GM12874 (cell line): ENCODE data around the gene NPBWR2.

Experiments
- TF ChIP-seq, protein P1 (sequence below): IDR thresholded peaks from 2 replicates; pipeline ENCODE4 v1.5.1; 2011; ENCODE audit warnings: low read depth, mild to moderate bottlenecking, control low read depth, low read length, moderate library complexity; ENCODE audit not compliant: insufficient read depth

Gene NPBWR2

DNA sequence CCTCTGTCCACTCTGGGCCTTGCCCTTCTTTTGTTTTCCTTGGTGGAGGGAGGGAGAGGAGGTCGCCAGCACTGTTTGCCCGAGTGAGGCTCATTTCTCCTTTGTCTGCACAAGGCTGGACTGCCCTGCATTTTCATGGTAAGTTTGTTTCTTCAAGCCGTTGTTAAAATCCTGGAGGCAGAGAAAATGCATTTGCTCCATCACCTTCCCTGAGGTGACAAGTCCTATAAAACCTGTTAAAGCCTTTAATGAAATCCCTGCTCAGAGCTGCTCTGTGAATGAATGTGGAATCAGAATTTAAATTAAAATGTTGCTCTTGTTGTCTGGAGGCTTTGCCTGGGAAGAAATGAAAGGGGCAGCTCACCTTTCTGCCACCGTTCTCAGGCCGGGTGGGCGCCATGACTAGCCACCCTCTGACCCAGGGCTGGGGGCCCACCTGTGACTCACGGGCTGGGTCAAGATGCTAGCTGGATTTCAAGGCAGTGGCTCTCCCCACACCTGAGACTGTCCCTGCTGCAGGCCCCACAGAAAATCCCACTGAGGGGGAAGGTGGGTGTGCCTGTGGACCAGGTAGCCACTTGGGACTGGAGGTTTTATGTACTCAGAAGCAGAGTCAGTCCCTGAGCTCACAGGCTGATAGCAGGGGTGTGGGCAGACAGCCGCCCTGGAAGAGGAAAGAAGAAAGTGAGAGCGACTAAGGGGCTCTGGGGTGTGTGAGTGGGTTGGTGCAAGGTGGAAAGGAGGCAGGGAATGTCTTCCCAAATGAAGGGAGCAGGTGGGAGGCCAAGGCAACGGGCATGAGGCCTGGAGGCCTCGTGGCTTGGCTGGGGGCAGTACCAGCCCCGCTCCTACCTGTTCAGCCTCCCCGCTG is 32.9 kb upstream of the NPBWR2 start:
- TF ChIP-seq, protein P1, sequence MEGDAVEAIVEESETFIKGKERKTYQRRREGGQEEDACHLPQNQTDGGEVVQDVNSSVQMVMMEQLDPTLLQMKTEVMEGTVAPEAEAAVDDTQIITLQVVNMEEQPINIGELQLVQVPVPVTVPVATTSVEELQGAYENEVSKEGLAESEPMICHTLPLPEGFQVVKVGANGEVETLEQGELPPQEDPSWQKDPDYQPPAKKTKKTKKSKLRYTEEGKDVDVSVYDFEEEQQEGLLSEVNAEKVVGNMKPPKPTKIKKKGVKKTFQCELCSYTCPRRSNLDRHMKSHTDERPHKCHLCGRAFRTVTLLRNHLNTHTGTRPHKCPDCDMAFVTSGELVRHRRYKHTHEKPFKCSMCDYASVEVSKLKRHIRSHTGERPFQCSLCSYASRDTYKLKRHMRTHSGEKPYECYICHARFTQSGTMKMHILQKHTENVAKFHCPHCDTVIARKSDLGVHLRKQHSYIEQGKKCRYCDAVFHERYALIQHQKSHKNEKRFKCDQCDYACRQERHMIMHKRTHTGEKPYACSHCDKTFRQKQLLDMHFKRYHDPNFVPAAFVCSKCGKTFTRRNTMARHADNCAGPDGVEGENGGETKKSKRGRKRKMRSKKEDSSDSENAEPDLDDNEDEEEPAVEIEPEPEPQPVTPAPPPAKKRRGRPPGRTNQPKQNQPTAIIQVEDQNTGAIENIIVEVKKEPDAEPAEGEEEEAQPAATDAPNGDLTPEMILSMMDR, result no peak

DNA sequence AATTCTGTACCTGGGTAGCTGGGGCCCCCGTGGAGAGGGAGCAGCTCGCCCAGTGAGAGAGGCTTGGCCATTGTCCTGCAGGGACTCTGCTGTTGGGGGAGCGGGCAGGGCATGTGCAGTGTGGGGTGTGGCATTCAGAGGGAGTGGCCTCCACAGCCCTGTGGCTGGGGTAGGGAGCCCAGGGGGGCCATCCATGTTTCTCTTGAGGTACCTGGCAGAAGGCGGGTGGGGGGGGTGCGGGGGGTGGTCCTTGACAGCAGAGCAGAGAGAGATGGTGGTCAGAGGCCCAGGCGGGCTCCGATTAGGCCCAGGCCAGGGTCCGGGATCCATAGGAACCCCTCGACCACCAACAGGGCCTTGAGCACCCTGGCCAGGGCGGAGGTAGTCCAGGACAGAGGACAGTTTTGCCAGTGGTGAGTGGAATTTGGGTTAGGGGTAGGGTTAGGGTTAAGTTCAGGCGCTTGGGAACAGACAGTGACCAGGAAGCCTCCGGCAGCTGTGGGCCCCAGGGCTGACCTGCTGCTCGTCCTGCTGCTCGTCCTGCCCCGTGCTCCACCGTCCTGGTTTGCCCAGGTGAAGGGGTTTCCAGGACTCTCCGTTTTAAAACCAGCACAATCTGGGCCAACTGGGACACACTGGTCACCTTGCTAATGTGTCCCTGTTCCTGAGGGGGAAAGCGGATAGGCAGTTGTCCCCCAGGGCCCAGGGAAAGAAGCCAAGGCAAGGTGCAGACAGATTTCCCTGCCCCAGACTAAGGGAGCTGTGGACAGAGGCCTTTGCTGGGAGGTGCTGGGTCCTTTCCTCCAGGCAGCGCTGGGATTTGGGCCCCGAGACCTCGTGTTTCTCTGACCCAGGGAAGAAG is 32.1 kb upstream of the NPBWR2 start:
- TF ChIP-seq, protein P1, result no peak

DNA sequence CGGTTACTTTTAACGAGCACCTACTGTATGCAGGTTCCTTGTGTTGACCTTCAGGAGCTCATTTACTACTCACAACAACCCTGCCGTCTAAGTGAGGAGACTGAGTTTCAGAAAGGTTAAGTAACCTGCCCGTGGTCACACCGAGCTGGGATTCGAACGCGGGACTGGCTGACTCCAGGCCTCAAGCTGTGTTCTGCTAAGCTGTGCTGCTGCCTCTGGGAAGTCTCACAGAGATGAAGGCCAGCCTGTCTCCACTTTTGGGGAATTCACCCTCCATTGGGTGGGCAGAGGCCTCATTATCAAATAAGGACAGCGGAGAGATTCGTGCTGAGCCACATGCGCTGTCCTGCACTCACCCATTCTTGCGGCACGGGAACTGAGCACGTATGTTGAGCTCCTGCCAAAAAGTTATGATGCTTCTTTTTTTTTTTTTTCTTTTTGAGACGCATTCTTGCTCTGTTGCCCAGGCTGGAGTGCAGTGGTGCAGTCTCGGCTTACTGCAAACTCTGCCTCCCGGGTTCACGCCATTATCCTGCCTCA is 31.0 kb upstream of the NPBWR2 start:
- TF ChIP-seq, protein P1, result no peak

DNA sequence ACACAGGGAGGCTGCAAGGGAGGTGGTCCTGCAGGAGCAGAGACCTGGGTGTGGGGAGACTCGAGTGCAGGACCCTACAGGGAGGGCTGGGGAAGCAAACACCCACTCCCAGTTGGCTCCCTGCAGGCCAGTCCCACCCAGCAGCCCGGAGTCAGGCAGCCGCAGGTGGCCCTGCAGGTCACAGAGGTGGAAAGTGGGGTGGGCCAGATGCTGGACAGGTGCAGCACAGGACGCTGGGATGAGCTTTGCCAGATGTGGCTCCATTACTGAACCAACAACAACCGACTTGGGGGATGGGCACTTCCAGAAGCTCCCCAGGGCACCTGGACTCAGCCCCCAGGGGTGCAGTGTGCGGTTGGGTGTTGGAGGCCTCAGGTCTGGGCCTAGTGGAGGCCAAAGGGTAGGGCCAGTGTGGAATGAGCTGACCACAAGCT is 30.2 kb upstream of the NPBWR2 start:
- TF ChIP-seq, protein P1, result no peak

GRCh38 chr20:64136004-64136710 is 28.8 kb upstream of the NPBWR2 start:
- TF ChIP-seq, protein P1, result no peak

DNA sequence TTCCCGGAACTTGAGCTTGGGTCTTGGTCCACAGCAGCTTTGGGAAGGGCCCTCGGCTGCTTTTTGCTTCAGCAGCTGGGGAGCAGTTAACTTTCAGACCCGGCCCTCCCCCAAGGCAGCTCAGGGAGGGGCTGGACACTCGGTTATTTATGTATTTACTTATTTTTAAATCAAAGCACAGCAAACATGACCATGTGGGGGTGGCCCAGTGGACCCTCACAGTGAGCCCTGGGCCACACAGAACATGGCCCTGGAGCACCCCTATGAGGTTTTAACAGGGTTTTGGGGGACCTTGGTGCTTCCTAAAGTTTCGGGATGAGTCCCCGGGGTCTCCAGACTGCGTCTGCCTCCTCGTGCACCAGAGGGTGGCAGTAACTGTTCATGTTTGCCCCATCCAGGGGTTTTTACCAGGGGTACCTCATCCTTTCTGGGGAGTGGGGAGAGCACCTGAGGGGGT is 26.6 kb upstream of the NPBWR2 start:
- TF ChIP-seq, protein P1, result no peak
